SK-N-SH (cell line): ENCODE data around the gene TIMP2.

Source experiments
- FOXM1 ChIP-seq: IDR thresholded peaks from 2 replicates; pipeline ENCODE4 v1.4.0; 2012; ENCODE audit warnings: low read depth, mild to moderate bottlenecking
- GATA2 ChIP-seq: sonication (generic); formaldehyde crosslinking; IDR thresholded peaks from 2 replicates; pipeline ENCODE4 v1.5.0; 2020; ENCODE audit warnings: mild to moderate bottlenecking, missing genetic modification reagents
- NFIC ChIP-seq: IDR thresholded peaks from 2 replicates; pipeline ENCODE4 v1.4.0; 2012; ENCODE audit warnings: borderline replicate concordance
- POLR2AphosphoS5 ChIP-seq: IDR thresholded peaks from 2 replicates; pipeline ENCODE4 v1.6.1; 2012; ENCODE audit warnings: low read depth, low read length
- RAD21 ChIP-seq: IDR thresholded peaks from 2 replicates; pipeline ENCODE4 v1.6.1; 2012; ENCODE audit warnings: mild to moderate bottlenecking, low read length
- TAF1 ChIP-seq: IDR thresholded peaks from 2 replicates; pipeline ENCODE4 v1.6.1; 2012; ENCODE audit warnings: low read depth, mild to moderate bottlenecking, low read length, moderate library complexity, borderline replicate concordance
- TF ChIP-seq, protein P1 (sequence below): fragments of 200-600 bp; sonication (generic); IDR thresholded peaks from 2 replicates; pipeline ENCODE4 v1.6.1; 2017; ENCODE audit warnings: antibody characterized with exemption, mild to moderate bottlenecking, moderate library complexity

GRCh38 chr17:78838574-78839005 is 86.6 kb downstream of the TIMP2 start:
- TF ChIP-seq, protein P1, sequence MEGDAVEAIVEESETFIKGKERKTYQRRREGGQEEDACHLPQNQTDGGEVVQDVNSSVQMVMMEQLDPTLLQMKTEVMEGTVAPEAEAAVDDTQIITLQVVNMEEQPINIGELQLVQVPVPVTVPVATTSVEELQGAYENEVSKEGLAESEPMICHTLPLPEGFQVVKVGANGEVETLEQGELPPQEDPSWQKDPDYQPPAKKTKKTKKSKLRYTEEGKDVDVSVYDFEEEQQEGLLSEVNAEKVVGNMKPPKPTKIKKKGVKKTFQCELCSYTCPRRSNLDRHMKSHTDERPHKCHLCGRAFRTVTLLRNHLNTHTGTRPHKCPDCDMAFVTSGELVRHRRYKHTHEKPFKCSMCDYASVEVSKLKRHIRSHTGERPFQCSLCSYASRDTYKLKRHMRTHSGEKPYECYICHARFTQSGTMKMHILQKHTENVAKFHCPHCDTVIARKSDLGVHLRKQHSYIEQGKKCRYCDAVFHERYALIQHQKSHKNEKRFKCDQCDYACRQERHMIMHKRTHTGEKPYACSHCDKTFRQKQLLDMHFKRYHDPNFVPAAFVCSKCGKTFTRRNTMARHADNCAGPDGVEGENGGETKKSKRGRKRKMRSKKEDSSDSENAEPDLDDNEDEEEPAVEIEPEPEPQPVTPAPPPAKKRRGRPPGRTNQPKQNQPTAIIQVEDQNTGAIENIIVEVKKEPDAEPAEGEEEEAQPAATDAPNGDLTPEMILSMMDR: no peak
- TF ChIP-seq NFIC (no peak), GATA2 (CRISPR knock-in tag) (no peak), RAD21 (no peak), FOXM1 (no peak), TAF1 (no peak), POLR2AphosphoS5 (no peak)
